K562 (cell line): ENCODE measurements around the gene TMEM174. TPM values are rescaled to one million over a fixed set of nuclear protein-coding genes. Genes with fewer than 3 reads are reported as not detected.

Experiments
- AFF4 ChIP-seq: sonication (generic); formaldehyde crosslinking; IDR thresholded peaks from 2 replicates; pipeline ENCODE4 v1.8.0; 2023; ENCODE audit warnings: mild to moderate bottlenecking, missing genetic modification reagents
- ARID1B ChIP-seq: fragments of 450-650 bp; IDR thresholded peaks from 2 replicates; pipeline ENCODE4 v1.6.1; 2016; ENCODE audit warnings: antibody characterized with exemption, mild to moderate bottlenecking, inconsistent platforms
- E2F8 ChIP-seq: fragments of 450-650 bp; IDR thresholded peaks from 2 replicates; pipeline ENCODE4 v1.7.1; 2018; ENCODE audit warnings: mild to moderate bottlenecking, low read depth; ENCODE audit not compliant: partially characterized antibody
- L3MBTL2 ChIP-seq: fragments of 450-650 bp; IDR thresholded peaks from 2 replicates; pipeline ENCODE4 v1.6.1; 2016; ENCODE audit warnings: mild to moderate bottlenecking, moderate library complexity
- REST ChIP-seq, 2 experiments: fragments of 450-650 bp; formaldehyde crosslinking in 1 of 2; IDR thresholded peaks; 2 replicates each; pipeline versions ENCODE4 v1.4.0 to v1.6.1; 2014 to 2020; ENCODE audit warnings: mild to moderate bottlenecking in 2 of 2, borderline replicate concordance in 1 of 2, low read depth in 1 of 2
- SMARCC2 ChIP-seq: fragments of 450-650 bp; IDR thresholded peaks from 2 replicates; pipeline ENCODE4 v1.6.1; 2017; ENCODE audit warnings: antibody characterized with exemption, moderate library complexity, mild to moderate bottlenecking, low read depth
- ZBTB33 ChIP-seq: sonication (generic); formaldehyde crosslinking; IDR thresholded peaks from 2 replicates; pipeline ENCODE4 v1.8.1; 2023; ENCODE audit warnings: mild to moderate bottlenecking, missing genetic modification reagents
- ZNF165 ChIP-seq: fragments of 250-450 bp; sonication (Bioruptor Pico); IDR thresholded peaks from 2 replicates; pipeline ENCODE4 v1.4.0; 2020; ENCODE audit warnings: borderline replicate concordance
- ZNF408 ChIP-seq: fragments of 250-450 bp; sonication (Bioruptor Pico); IDR thresholded peaks from 2 replicates; pipeline ENCODE4 v1.4.0; 2020; ENCODE audit warnings: low read depth, mild to moderate bottlenecking, moderate library complexity
- polyA plus RNA-seq, 8 experiments: library from polyadenylated mRNA; depleted of rRNA in 4 of 8; stranded (reverse) in 5 of 8; unstranded in 3 of 8; fragments of >200 nt; fragmentation: Nextera tagmentation in 2 of 8; fragmentation: Illumina TruSeq in 1 of 8; extraction: Ambion mirVana in 2 of 8; extraction: Trizol in 1 of 8; gene quantifications; 2 replicates each; pipeline versions ENCODE4 v1.2.1 to v1.2.3, GENCODE V29; 2011 to 2014; ENCODE audit warnings: inconsistent platforms in 1 of 8, missing spikeins in 1 of 8
- total RNA-seq, 7 experiments: library from RNA; depleted of rRNA in 6 of 7; stranded (reverse); fragments of >200 nt in 6 of 7; fragmentation: Illumina TruSeq in 2 of 7; extraction: Trizol in 2 of 7; gene quantifications; 2 replicates each; pipeline versions ENCODE4 v1.2.1 to v1.2.3, GENCODE V29; 2011 to 2021; ENCODE audit warnings: low replicate concordance in 1 of 7

Gene TMEM174
- total and polyA plus RNA-seq, 9 of the 15 experiments (the other 6 are each of a cell fraction or from before 2014, with no cell fraction given) = not detected

- TF ChIP-seq ZBTB33 (CRISPR knock-in tag) (peak; percentile 71), ARID1B (no peak), E2F8 (no peak), AFF4 (CRISPR knock-in tag) (no peak), ZNF408 (no peak), SMARCC2 (0 out of 2 replicates have a peak, but pooled peaks have one; percentile 43), REST (IDR thresholded peaks at IDR 0.05; ENCODE audit: borderline replicate concordance) (peak; percentile 54), REST (CRISPR knock-in tag; IDR thresholded peaks at IDR 0.05; ENCODE audit: low read depth) (no peak), L3MBTL2 (peak; percentile 98), ZNF165 (CRISPR knock-in tag) (no peak)
Observed at GRCh38 chr5:73215891-73216610, 43.1 kb downstream of the TMEM174 start (continued).
